ENCODE data around the gene DHODH. TPM values are rescaled to one million over a fixed set of nuclear protein-coding genes. Genes with fewer than 3 reads are reported as not detected.
A peak's percentile ranks its signal among the peaks of the same experiment; 100 is the strongest.

The DHODH gene
- total and polyA plus RNA-seq, 4 donors, result 14.4 to 150 (median 79.4) TPM

DNA sequence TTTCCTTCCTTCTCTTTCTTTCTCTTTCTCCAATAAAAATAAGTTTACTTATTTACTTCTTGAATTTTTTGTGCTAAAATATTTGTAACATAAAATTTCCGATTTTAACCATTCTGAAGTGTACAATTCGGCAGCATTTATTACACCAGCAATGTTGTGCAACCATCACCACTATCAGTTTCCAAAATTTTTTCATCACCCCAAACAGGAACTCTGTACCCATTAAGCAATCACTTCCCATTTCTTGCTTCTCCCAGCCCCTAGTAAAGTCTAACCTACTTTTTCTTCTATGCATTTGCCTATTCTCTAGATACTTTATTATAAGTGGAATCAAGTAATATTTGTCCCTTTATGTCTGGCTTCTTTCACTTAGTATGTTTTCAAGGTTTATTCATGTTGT, 43.3 kb downstream of the DHODH start:
- DNase-seq (ENCODE audit: low spot score), result no peak
- Histone ChIP-seq H3K4me1 (ENCODE audit: control insufficient read depth in 4 of 4, insufficient read depth in 4 of 4, low read length in 3 of 4) (peaks cover 7 to 43% (median 36%) of the 10 kb centered on the region in 4 donors), H3K4me3 (ENCODE audit: low read depth in 1 of 3, low read length in 3 of 3) (no peak overlapping the region), H3K27me3 (ENCODE audit: control insufficient read depth in 4 of 4, insufficient read depth in 4 of 4, low read length in 3 of 4) (no peaks in the 10 kb centered on the region), H3K9me3 (ENCODE audit: control insufficient read depth in 4 of 4, low read length in 3 of 4) (peaks cover 0 to 2% (median 0%) of the 10 kb centered on the region in 4 donors), H3K36me3 (ENCODE audit: control insufficient read depth in 4 of 4, insufficient read depth in 3 of 4, low read depth in 1 of 4, low read length in 3 of 4) (peaks cover 2 to 9% (median 4%) of the 10 kb centered on the region in 4 donors), H3K27ac (ENCODE audit: low read depth in 1 of 2, low read length in 2 of 2) (peak overlapping the region; percentile 74 to 84), H3K9ac (ENCODE audit: low read depth in 1 of 2, low read length in 2 of 2) (peak overlapping the region in 1 of 2 donors; percentile 4)
- TF ChIP-seq, protein P1, sequence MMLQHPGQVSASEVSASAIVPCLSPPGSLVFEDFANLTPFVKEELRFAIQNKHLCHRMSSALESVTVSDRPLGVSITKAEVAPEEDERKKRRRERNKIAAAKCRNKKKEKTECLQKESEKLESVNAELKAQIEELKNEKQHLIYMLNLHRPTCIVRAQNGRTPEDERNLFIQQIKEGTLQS (IDR thresholded peaks at IDR 0.05), result peak; percentile 90
- TF ChIP-seq SP1 (IDR thresholded peaks at IDR 0.05) (peak; percentile 51), NR2F2 (IDR thresholded peaks at IDR 0.05) (no peak), JUND (IDR thresholded peaks at IDR 0.05) (peak in 1 of 2 donors; percentile 70), TAF1 (conservative IDR thresholded peaks at IDR 0.05) (no peak), EGR1 (IDR thresholded peaks at IDR 0.05; ENCODE audit: low read depth in 2 of 2) (peak; percentile 52 to 79), FOXA2 (IDR thresholded peaks at IDR 0.05) (no peak), HNF4A (conservative IDR thresholded peaks at IDR 0.05) (peak; percentile 86 to 87), HNF4G (IDR thresholded peaks at IDR 0.05) (no peak), REST (IDR thresholded peaks at IDR 0.05) (peak; percentile 26), RAD21 (IDR thresholded peaks at IDR 0.05) (peak; percentile 26 to 34), ZBTB33 (IDR thresholded peaks at IDR 0.05) (peak; percentile 69), GABPA (IDR thresholded peaks at IDR 0.05 in 1 of 2, conservative IDR thresholded peaks at IDR 0.05 in 1 of 2) (peak in 1 of 2 donors; percentile 48), FOXA1 (IDR thresholded peaks at IDR 0.05) (peak; percentile 18), YY1 (IDR thresholded peaks at IDR 0.05) (peak; percentile 57), RXRA (IDR thresholded peaks at IDR 0.05) (peak; percentile 32 to 81)
- TF ChIP-seq, protein P2, sequence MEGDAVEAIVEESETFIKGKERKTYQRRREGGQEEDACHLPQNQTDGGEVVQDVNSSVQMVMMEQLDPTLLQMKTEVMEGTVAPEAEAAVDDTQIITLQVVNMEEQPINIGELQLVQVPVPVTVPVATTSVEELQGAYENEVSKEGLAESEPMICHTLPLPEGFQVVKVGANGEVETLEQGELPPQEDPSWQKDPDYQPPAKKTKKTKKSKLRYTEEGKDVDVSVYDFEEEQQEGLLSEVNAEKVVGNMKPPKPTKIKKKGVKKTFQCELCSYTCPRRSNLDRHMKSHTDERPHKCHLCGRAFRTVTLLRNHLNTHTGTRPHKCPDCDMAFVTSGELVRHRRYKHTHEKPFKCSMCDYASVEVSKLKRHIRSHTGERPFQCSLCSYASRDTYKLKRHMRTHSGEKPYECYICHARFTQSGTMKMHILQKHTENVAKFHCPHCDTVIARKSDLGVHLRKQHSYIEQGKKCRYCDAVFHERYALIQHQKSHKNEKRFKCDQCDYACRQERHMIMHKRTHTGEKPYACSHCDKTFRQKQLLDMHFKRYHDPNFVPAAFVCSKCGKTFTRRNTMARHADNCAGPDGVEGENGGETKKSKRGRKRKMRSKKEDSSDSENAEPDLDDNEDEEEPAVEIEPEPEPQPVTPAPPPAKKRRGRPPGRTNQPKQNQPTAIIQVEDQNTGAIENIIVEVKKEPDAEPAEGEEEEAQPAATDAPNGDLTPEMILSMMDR (IDR thresholded peaks at IDR 0.05; ENCODE audit: low read depth, low read length, missing input control), result no peak
- TF ChIP-seq, protein P3, sequence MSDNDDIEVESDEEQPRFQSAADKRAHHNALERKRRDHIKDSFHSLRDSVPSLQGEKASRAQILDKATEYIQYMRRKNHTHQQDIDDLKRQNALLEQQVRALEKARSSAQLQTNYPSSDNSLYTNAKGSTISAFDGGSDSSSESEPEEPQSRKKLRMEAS (IDR thresholded peaks at IDR 0.05), result peak; percentile 94
- 26% methylated on average over 2 of the region's 2 CpGs for WGBS

Measured in liver (tissue), 9 donors.